Caco-2 (cell line): Measurements from ENCODE around the gene TMEM208. TPM values are rescaled to one million over a fixed set of nuclear protein-coding genes. Genes with fewer than 3 reads are reported as not detected.

Experiments
- BruUV-seq: library from RNA; stranded (reverse); fragments of 400-500 nt; replicated peaks from 2 replicates; lab custom pipeline; 2021; lab: Mats Ljungman, UMichigan
- CTCF ChIA-PET: fragments of 300-600 bp; sonication (Branson Sonifier 250); formaldehyde crosslinking; loops from one replicate; lab custom pipeline; 2022; ENCODE audit warnings: antibody characterized with exemption; lab: Charles Lee
- POLR2A ChIA-PET: fragments of 300-600 bp; sonication (Branson Sonifier 250); formaldehyde crosslinking; loops from one replicate; lab custom pipeline; 2022; ENCODE audit warnings: antibody characterized with exemption; lab: Charles Lee
- DNase-seq, 2 experiments: peaks; one replicate each; pipeline versions ENCODE4 v3.0.0 to v3.0.0-alpha.2; 2020 to 2022
- H3K27me3 ChIP-seq: replicated peaks from 2 replicates; pipeline ENCODE4 v1.6.0; 2011; ENCODE audit warnings: low read length; ENCODE audit not compliant: control insufficient read depth, insufficient read depth
- H3K36me3 ChIP-seq: 2 replicates; pipeline ENCODE4 v1.5.1; 2011; ENCODE audit warnings: low read length; ENCODE audit not compliant: control insufficient read depth, insufficient read depth
- H3K4me1 ChIP-seq: fragments of 250-450 bp; sonication (Bioruptor Pico); 2 replicates; pipeline ENCODE4 v1.5.1; 2020; ENCODE audit warnings: mild to moderate bottlenecking
- H3K4me3 ChIP-seq: 2 replicates; pipeline ENCODE4 v1.5.1; 2011; ENCODE audit warnings: low read depth, mild to moderate bottlenecking, control low read depth, low read length
- H3K9me3 ChIP-seq: fragments of 250-450 bp; sonication (Bioruptor Pico); 2 replicates; pipeline ENCODE4 v1.5.1; 2020; ENCODE audit warnings: mild to moderate bottlenecking, moderate library complexity
- H3K27ac Mint-ChIP-seq: one replicate; pipeline ENCODE4 v1.8.0; 2022; ENCODE audit warnings: mixed read lengths; ENCODE audit not compliant: unreplicated experiment
- H3K27me3 Mint-ChIP-seq: one replicate; pipeline ENCODE4 v1.8.0; 2022; ENCODE audit warnings: mixed read lengths; ENCODE audit not compliant: insufficient read depth, unreplicated experiment
- H3K36me3 Mint-ChIP-seq: one replicate; pipeline ENCODE4 v1.8.0; 2022; ENCODE audit warnings: mild to moderate bottlenecking, mixed read lengths; ENCODE audit not compliant: insufficient read depth, unreplicated experiment
- H3K4me1 Mint-ChIP-seq: one replicate; pipeline ENCODE4 v1.8.0; 2022; ENCODE audit warnings: low read depth, mixed read lengths; ENCODE audit not compliant: unreplicated experiment
- H3K4me3 Mint-ChIP-seq: one replicate; pipeline ENCODE4 v1.8.0; 2022; ENCODE audit warnings: mild to moderate bottlenecking, moderate library complexity, mixed read lengths; ENCODE audit not compliant: unreplicated experiment
- H3K9me3 Mint-ChIP-seq: one replicate; pipeline ENCODE4 v1.8.0; 2022; ENCODE audit warnings: mixed read lengths; ENCODE audit not compliant: unreplicated experiment
- CTCF ChIP-seq, 2 experiments: fragments of 200-600 bp in 1 of 2; IDR thresholded peaks; 1 replicate in 1 of 2; 2 replicates in 1 of 2; pipeline versions ENCODE4 v1.5.1 to v1.8.0; 2011 to 2022; ENCODE audit warnings: antibody characterized with exemption in 1 of 2, control low read depth in 1 of 2, inconsistent platforms in 1 of 2, low read depth in 1 of 2, low read length in 1 of 2, mild to moderate bottlenecking in 1 of 2, moderate library complexity in 1 of 2; ENCODE audit not compliant: insufficient read depth in 1 of 2, severe bottlenecking in 1 of 2, unreplicated experiment in 1 of 2
- intact Hi-C: fragments of 100-400 bp; cut with micrococcal nuclease; formaldehyde crosslinking; loops from one replicate; pipeline ENCODE4 v1.10.0; 2022; ENCODE audit not compliant: unreplicated experiment
- total RNA-seq: library from RNA; stranded (reverse); gene quantifications from 2 replicates; pipeline ENCODE4 v1.2.3, GENCODE V29; 2022

Gene TMEM208
- total RNA-seq, 1 experiment from 2014 or later = 69.7 TPM

- Histone ChIP-seq H3K9me3 (no peaks in the 10 kb centered on the region), H3K36me3 (no peaks in the 10 kb centered on the region), H3K4me3 (no peak overlapping the region), H3K27me3 (no peaks in the 10 kb centered on the region), H3K4me1 (peaks cover 38% of the 10 kb centered on the region)
- intact Hi-C loops = no loop called here
- Mint-ChIP-seq H3K4me3 (no peak overlapping the region), H3K27ac (no peak overlapping the region), H3K36me3 (peaks cover 28% of the 10 kb centered on the region), H3K9me3 (no peaks in the 10 kb centered on the region), H3K4me1 (peaks cover 16% of the 10 kb centered on the region), H3K27me3 (peaks cover 3% of the 10 kb centered on the region)
- ChIA-PET CTCF (no interaction called here), POLR2A (no interaction called here)
- BruUV-seq = no TSS peak
- no peak for TF ChIP-seq CTCF (IDR thresholded peaks at IDR 0.05; ENCODE audit: insufficient read depth in 1 of 2, low read depth in 1 of 2, low read length in 1 of 2, severe bottlenecking in 1 of 2, unreplicated experiment in 1 of 2)
- no peak for DNase-seq
Measured at GRCh38 chr16:67188798-67189197, 38.1 kb upstream of the TMEM208 start.

- Histone ChIP-seq H3K9me3 (no peaks in the 10 kb centered on the region), H3K36me3 (peaks cover 9% of the 10 kb centered on the region), H3K4me3 (no peak within 1 kb of the TSS), H3K4me1 (peaks cover 33% of the 10 kb centered on the region), H3K27me3 (no peaks in the 10 kb centered on the region)
- no peaks in the 10 kb centered on the region for H3K9me3 Mint-ChIP-seq
- CTCF ChIA-PET = no interaction called here
- no peak within 1 kb of the TSS for H3K27ac Mint-ChIP-seq
- DNase-seq = no peak
- peaks cover 33% of the 10 kb centered on the region for H3K36me3 Mint-ChIP-seq
- POLR2A ChIA-PET = no interaction called here
- peaks cover 14% of the 10 kb centered on the region for H3K4me1 Mint-ChIP-seq
- no peak for TF ChIP-seq CTCF (IDR thresholded peaks at IDR 0.05; ENCODE audit: insufficient read depth in 1 of 2, low read depth in 1 of 2, low read length in 1 of 2, severe bottlenecking in 1 of 2, unreplicated experiment in 1 of 2)
- H3K27me3 Mint-ChIP-seq = peaks cover 3% of the 10 kb centered on the region
- no TSS peak for BruUV-seq
- intact Hi-C loops = no loop called here
- H3K4me3 Mint-ChIP-seq = no peak within 1 kb of the TSS
Measured at GRCh38 chr16:67190041-67190440, 36.9 kb upstream of the TMEM208 start, which contains the start of gene EXOC3L1. TSS of gene EXOC3L1 (minus strand) at chr16:67190136. CDS start at chr16:67189676, 460 bp downstream.

- Mint-ChIP-seq H3K9me3 (no peaks in the 10 kb centered on the region), H3K4me1 (peaks cover 10% of the 10 kb centered on the region), H3K27ac (peak overlapping the region; percentile 54), H3K4me3 (peak overlapping the region; percentile 77), H3K36me3 (peaks cover 33% of the 10 kb centered on the region), H3K27me3 (no peaks in the 10 kb centered on the region)
- DNase-seq = no peak
- Histone ChIP-seq H3K4me3 (no peak overlapping the region), H3K36me3 (peaks cover 9% of the 10 kb centered on the region), H3K27me3 (no peaks in the 10 kb centered on the region), H3K9me3 (no peaks in the 10 kb centered on the region), H3K4me1 (peaks cover 26% of the 10 kb centered on the region)
- no peak for TF ChIP-seq CTCF (IDR thresholded peaks at IDR 0.05; ENCODE audit: insufficient read depth in 1 of 2, low read depth in 1 of 2, low read length in 1 of 2, severe bottlenecking in 1 of 2, unreplicated experiment in 1 of 2)
- ChIA-PET CTCF (no interaction called here), POLR2A (no interaction called here)
- no TSS peak for BruUV-seq
- intact Hi-C loops = no loop called here
Measured at GRCh38 chr16:67190448-67191399, 36.2 kb upstream of the TMEM208 start.
